DND-41 (cell line): ENCODE measurements around the gene C11orf87.
A peak's percentile ranks its signal among the peaks of the same experiment; 100 is the strongest.

Experiments
- ATAC-seq: fragments of 200-7000 bp; cut with Tn5 transposase; 3 replicates; pipeline ENCODE4 v1.9.1; 2021; ENCODE audit warnings: low read depth; ENCODE audit not compliant: insufficient read depth
- DNase-seq: peaks from one replicate; pipeline ENCODE4 v3.0.0-alpha.2; 2020
- H2AFZ ChIP-seq: 2 replicates; pipeline ENCODE4 v1.6.0; 2012; ENCODE audit warnings: low read depth, low read length
- H3K27ac ChIP-seq: 2 replicates; pipeline ENCODE4 v1.5.1; 2012; ENCODE audit warnings: low read length, inconsistent platforms
- H3K27me3 ChIP-seq: fragments of 200-600 bp; sonication (generic); 2 replicates; pipeline ENCODE4 v1.6.0; 2012; ENCODE audit warnings: low read length, mild to moderate bottlenecking, inconsistent platforms; ENCODE audit not compliant: insufficient read depth, poor library complexity
- H3K36me3 ChIP-seq: 2 replicates; pipeline ENCODE4 v1.5.1; 2012; ENCODE audit warnings: low read length, inconsistent platforms; ENCODE audit not compliant: insufficient read depth
- H3K4me1 ChIP-seq: 2 replicates; pipeline ENCODE4 v1.5.1; 2012; ENCODE audit warnings: mild to moderate bottlenecking, low read length; ENCODE audit not compliant: insufficient read depth
- H3K4me2 ChIP-seq: 2 replicates; pipeline ENCODE4 v1.6.0; 2012; ENCODE audit warnings: mild to moderate bottlenecking, moderate library complexity, low read length, inconsistent platforms; ENCODE audit not compliant: insufficient read depth
- H3K4me3 ChIP-seq, 2 experiments: fragments of 200-600 bp in 1 of 2; shearing (Covaris generic) in 1 of 2; 2 replicates each; pipeline ENCODE4 v1.5.1; 2012 to 2016; ENCODE audit warnings: inconsistent platforms in 2 of 2, low read length in 2 of 2, mild to moderate bottlenecking in 2 of 2, low read depth in 1 of 2, moderate library complexity in 1 of 2
- H3K79me2 ChIP-seq: 2 replicates; pipeline ENCODE4 v1.6.0; 2012; ENCODE audit warnings: low read length, inconsistent platforms; ENCODE audit not compliant: insufficient read depth
- H3K9ac ChIP-seq: 2 replicates; pipeline ENCODE4 v1.6.0; 2012; ENCODE audit warnings: low read depth, mild to moderate bottlenecking, inconsistent platforms, low read length, moderate library complexity
- H3K9me3 ChIP-seq: 2 replicates; pipeline ENCODE4 v1.5.1; 2012; ENCODE audit warnings: low read length, moderate library complexity, mild to moderate bottlenecking, inconsistent platforms; ENCODE audit not compliant: insufficient read depth, severe bottlenecking
- H4K20me1 ChIP-seq: 2 replicates; pipeline ENCODE4 v1.6.0; 2012; ENCODE audit warnings: low read length; ENCODE audit not compliant: insufficient read depth
- CTCF ChIP-seq: IDR thresholded peaks from 2 replicates; pipeline ENCODE4 v1.5.1; 2012; ENCODE audit warnings: borderline replicate concordance, low read length, moderate library complexity, mild to moderate bottlenecking; ENCODE audit not compliant: poor library complexity, severe bottlenecking; ENCODE audit errors: extremely low read depth
- EZH2 ChIP-seq: IDR thresholded peaks from 3 replicates; pipeline ENCODE4 v1.6.1; 2012; ENCODE audit warnings: borderline replicate concordance, low read depth, mild to moderate bottlenecking, moderate library complexity, low read length, inconsistent platforms; ENCODE audit not compliant: severe bottlenecking

C11orf87 gene

DNA sequence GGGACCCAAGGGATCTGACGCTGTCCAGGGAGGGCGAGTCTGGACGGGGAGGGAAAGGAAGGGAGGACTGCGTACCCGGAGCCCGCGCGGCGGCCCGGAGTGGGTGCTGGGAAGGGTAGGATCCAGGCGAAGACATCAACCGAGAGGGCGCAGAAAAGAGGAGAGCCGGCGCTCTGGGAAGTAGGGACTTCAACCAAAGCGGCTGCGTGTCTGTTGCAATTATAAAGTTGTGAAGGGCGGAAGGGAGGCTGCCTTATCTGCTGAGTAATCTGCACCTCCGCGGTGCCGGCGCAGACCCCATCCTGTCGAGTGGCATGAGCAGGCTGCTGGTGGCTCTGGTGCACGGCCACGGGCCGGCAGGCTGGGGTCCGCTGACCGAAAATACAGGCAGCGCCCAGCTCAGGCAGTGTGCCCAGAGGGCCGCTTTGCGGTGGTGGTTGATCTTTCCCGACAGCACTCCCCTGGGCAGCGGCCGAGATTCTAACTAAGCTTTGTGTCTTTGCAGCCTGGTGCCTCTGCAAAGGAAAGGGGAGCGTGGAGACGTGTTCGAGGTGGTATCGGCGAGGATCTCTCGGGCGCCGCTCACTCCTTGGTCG lies 978 bp downstream of the C11orf87 start:
- no peak for TF ChIP-seq CTCF
- TF ChIP-seq EZH2: no peak
- no peaks in the 10 kb centered on the region for H3K27me3 ChIP-seq
- H3K4me2 ChIP-seq: no peak overlapping the region
- no peaks in the 10 kb centered on the region for H3K79me2 ChIP-seq
- no peaks in the 10 kb centered on the region for H3K9me3 ChIP-seq
- H3K4me1 ChIP-seq: no peaks in the 10 kb centered on the region
- ATAC-seq (no peak), DNase-seq (no peak)
- H4K20me1 ChIP-seq: no peaks in the 10 kb centered on the region
- H3K27ac ChIP-seq: no peak overlapping the region
- H2AFZ ChIP-seq: no peak overlapping the region
- H3K9ac ChIP-seq: no peak overlapping the region
- H3K4me3 ChIP-seq: no peak overlapping the region
- H3K36me3 ChIP-seq: no peaks in the 10 kb centered on the region

DNA sequence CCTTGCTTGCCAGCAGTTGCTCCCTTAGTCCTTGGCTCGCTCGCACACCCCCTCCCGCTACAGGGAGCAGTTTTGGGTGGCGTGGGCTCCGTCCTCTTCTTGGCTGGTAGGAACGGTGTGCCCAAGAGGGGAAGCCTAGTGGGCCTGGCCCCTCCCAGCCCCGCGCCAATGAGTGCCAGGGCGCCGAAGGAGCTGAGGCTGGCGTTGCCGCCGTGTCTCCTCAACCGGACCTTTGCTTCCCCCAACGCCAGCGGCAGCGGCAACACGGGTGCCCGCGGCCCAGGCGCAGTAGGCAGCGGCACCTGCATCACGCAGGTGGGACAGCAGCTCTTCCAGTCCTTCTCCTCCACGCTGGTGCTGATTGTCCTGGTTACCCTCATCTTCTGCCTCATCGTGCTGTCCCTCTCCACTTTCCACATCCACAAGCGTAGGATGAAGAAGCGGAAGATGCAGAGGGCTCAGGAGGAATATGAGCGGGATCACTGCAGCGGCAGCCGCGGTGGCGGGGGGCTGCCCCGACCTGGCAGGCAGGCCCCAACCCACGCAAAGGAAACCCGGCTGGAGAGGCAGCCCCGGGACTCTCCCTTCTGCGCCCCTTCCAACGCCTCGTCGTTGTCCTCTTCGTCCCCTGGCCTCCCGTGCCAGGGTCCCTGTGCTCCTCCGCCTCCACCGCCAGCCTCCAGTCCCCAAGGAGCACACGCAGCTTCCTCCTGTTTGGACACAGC lies 1.6 kb downstream of the C11orf87 start:
- no peak for DNase-seq
- H3K27ac ChIP-seq: no peak overlapping the region
- TF ChIP-seq EZH2 (no peak), CTCF (no peak)
- H2AFZ ChIP-seq: no peak overlapping the region
- H3K36me3 ChIP-seq: no peaks in the 10 kb centered on the region
- no peak overlapping the region for H3K4me2 ChIP-seq
- no peaks in the 10 kb centered on the region for H3K27me3 ChIP-seq
- no peaks in the 10 kb centered on the region for H3K79me2 ChIP-seq
- H3K9ac ChIP-seq: no peak overlapping the region
- no peaks in the 10 kb centered on the region for H3K9me3 ChIP-seq
- no peak overlapping the region for H3K4me3 ChIP-seq
- H3K4me1 ChIP-seq: no peaks in the 10 kb centered on the region
- no peak for ATAC-seq
- H4K20me1 ChIP-seq: no peaks in the 10 kb centered on the region

DNA sequence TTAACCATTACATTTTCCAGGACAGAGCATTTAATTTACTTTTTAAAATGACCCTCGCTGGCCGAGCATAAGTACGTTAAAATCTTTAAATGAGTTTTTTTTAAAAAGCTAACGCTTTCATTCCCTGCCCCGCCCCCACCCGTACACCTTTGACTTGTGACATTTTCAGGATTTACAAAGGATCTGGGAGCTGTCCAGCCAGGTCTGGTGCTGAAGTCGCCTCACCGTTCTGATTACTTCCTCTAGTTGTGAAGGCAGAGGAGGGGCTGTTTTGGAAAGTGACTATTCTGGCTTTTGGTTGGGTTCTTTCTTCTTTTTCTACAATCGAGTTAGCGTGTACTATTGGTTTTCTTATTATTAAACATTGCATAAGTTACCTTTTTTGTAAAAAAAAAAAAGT lies 2.9 kb downstream of the C11orf87 start:
- Histone ChIP-seq H3K9me3 (no peaks in the 10 kb centered on the region), H3K4me1 (no peaks in the 10 kb centered on the region), H3K27ac (no peak overlapping the region), H3K4me2 (no peak overlapping the region), H3K79me2 (no peaks in the 10 kb centered on the region), H3K4me3 (no peak overlapping the region), H2AFZ (no peak overlapping the region), H3K36me3 (no peaks in the 10 kb centered on the region), H3K27me3 (no peaks in the 10 kb centered on the region), H4K20me1 (no peaks in the 10 kb centered on the region), H3K9ac (no peak overlapping the region)
- ATAC-seq (no peak), DNase-seq (peak; percentile 36)
- TF ChIP-seq EZH2: no peak
- TF ChIP-seq CTCF: no peak
